Adrenal gland (tissue), 5 donors: ENCODE results near the gene OR13C9.

Source experiments
- CTCF ChIP-seq, 6 experiments: fragments of 450-650 bp in 4 of 6; fragments of 200-600 bp in 2 of 6; sonication (generic) in 1 of 6; IDR thresholded peaks; 1 replicate in 5 of 6; 2 replicates in 1 of 6; pipeline versions ENCODE4 v1.5.1 to v1.8.0; 2016 to 2021; ENCODE audit warnings: antibody characterized with exemption in 6 of 6, mild to moderate bottlenecking in 2 of 6, moderate library complexity in 1 of 6
- POLR2A ChIP-seq, 2 donors: fragments of 450-650 bp; IDR thresholded peaks; one replicate each; pipeline ENCODE4 v1.6.1; 2017; ENCODE audit warnings: antibody characterized with exemption in 2 of 2, mild to moderate bottlenecking in 2 of 2, moderate library complexity in 1 of 2
- donor health status: DM: no; HTN: no; CAD: no.

- no peak for TF ChIP-seq POLR2A (IDR thresholded peaks at IDR 0.05)
- no peak for TF ChIP-seq CTCF (IDR thresholded peaks at IDR 0.05)
Measured at GRCh38 chr9:104580562-104580961, 37.4 kb downstream of the OR13C9 start.
